Limb (tissue), 2 donors: ENCODE results near the gene CUEDC2.

Source experiments
- DNase-seq, 2 donors: peaks; one replicate each; pipeline ENCODE4 v3.0.0-alpha.2; 2016; ENCODE audit errors: extremely low spot score in 2 of 2

The CUEDC2 gene

DNA sequence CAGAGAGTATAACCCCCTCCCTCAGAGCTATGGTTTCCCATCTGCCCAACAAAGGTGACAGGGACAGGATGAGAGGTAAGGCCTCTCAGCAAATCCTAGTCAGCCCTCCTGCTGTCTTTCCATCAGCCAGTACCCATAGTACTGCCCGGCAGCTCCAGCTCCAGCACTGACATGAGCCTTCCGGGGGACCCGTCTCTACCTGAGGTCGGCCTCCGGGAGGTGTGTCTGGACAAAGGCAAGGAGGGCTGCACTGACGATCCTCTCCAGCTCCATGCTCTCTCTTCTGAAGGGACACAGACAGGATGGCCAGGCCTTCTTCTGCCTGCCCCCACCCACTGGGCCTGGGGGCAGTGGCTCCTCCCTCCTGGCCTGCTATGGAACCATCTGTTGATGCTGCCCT, 7.5 kb downstream of the CUEDC2 start:
- DNase-seq: peak in 1 of 2 donors; percentile 29

DNA sequence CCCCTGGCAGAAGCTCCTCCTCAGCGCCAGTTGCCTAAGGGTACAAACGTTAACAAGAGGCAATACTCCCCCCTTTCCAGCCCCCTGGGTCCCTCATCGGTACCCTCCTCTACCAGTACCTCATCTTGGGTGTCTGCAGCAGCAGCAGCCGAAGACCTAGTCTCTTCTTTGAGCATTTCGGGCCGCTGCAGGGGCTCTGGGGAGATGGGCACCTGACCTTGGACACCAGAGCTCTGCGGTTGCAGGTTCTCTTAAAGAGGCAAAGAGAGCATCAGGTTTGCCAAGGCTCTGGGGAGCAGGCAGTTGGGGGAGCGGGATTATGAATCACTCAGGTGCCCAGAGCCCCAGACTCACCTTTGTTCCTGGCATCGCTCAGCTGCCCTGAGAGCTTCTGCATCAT, 8.2 kb downstream of the CUEDC2 start:
- DNase-seq: no peak

DNA sequence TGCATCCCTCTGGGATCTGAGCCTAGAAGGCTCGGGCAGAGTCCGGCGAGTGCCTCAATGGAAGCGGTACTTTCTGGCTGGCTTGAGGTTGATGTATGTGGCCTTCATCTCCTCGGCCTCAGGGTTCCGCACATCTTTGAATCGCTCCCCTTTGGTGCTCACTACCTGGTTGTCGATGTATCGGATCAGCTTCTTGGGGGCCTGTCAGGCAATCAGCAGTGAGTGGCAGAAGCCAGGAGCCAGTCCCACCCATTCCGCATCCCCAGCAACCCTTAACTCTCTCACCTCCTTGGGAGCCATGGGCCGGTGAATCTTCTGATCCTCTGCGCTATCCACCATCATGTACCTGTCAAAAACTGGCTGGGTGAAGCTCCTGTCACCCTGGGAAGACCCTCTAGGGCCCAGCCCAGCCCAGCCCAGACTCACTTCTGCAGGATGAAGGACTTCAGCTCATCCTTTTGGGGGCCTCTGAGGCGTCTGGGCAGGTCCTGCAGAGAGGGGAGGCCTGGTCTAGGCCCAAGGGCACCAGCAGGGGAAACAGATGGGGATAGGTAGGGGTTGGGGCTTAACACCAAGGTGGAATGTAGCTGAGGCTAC, 8.9 kb downstream of the CUEDC2 start:
- DNase-seq: no peak

DNA sequence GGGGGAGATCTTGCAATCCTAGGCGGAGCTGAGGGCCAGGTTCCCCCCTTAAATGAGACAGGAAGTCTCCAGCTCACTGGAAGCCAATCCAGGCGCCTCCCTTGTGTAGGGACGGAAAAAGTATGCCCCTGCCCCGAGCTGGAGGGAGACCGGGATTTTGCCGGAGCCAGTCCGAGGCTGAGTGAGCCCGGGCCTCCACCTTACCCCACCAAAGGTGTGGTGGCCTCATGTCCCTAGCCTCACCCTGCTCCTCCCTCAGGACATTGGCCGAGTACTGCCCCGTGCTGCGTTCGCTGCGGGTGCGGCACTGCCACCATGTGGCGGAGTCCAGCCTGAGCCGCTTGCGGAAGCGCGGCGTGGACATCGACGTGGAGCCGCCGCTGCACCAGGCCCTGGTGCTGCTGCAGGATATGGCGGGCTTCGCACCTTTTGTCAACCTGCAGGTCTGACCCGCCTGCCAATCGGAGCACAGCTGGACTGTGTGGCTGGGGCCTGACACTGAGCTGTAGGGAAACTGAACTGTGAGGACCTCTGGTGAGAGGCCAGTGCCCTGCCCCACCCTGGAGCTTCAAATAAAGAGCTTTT, 9.7 kb downstream of the CUEDC2 start:
- peak in 1 of 2 donors; percentile 73 for DNase-seq

DNA sequence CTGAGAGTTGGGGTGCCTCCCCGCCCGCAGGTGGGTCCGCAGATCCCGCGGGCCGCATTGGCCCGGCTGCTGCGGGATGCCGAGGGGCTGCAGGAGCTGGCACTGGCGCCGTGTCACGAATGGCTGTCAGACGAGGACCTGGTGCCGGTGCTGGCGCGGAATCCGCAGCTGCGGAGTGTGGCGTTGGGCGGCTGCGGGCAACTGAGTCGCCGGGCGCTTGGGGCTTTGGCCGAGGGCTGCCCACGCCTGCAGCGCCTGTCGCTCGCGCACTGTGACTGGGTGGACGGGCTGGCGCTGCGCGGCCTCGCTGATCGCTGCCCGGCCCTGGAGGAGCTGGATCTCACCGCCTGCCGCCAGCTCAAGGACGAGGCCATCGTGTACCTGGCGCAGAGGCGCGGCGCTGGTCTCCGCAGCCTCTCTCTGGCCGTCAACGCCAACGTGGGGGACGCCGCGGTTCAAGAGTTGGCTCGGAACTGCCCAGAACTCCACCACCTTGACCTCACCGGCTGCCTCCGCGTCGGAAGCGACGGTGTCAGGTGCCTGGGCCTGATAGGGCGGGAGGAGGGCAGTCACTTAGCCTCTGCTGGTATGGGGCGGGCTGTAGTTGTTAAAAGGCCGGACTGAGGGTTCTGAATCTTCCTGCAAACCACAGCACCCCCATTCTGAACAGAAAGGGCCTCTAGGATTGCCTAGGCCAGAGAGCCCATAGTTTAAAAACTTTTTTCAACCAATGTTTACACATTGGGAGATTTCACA, 10.4 kb downstream of the CUEDC2 start:
- DNase-seq: peak in 1 of 2 donors; percentile 40

DNA sequence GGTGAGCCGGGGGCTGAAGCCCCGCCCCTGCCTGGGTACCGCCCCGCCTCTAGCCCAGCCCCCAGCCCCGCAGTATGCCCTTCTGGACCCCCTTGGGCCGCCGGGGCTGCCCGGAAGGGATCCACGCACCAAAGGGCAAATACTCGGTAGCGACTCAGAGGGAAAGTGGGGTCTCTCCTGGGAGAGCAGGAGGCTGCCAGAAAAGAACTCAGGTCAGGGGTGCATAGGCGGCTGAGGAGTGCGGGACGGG, 10.9 kb downstream of the CUEDC2 start:
- no peak for DNase-seq

DNA sequence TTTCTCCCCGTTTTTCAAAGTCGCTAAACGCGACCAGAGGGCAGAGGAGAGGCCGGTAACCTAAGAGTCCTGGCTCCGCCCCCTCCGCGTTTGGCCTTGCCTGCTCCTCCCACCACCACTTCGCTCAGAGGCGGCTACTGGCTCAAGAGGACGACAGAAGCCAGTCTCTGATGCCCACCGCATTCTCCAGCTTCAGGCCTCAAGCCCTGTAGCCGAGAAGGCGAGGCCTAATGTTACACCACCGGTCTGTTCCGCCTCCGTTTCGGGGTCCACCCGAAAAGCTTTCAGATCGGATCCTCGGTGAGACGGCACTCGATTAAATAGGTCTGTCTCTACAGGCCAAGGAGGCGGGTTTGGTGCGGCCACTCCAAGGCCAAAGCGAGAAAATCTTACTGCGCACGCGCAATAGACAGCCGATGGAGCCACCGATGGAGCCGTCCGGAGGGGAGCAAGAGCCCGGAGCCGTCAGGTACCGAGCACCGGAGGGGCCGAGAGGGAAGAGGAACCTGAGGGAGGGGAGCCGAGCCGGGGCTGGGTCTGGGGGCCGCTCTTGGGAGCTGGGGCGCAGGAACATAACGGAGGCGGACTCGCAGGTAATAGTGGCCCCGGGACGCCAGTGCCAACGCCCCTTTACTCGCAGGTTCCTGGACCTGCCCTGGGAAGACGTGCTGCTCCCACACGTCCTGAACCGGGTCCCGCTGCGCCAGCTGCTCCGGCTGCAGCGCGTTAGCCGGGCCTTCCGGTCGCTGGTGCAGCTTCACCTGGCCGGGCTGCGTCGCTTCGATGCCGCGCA, 11.5 kb downstream of the CUEDC2 start, which contains the start of gene FBXL15:
TSS of gene FBXL15 (plus strand) at position 123 of the 793 bp plus-strand sequence. CDS start at position 417, 294 bp downstream.
- peak; percentile 96 to 97 for DNase-seq

DNA sequence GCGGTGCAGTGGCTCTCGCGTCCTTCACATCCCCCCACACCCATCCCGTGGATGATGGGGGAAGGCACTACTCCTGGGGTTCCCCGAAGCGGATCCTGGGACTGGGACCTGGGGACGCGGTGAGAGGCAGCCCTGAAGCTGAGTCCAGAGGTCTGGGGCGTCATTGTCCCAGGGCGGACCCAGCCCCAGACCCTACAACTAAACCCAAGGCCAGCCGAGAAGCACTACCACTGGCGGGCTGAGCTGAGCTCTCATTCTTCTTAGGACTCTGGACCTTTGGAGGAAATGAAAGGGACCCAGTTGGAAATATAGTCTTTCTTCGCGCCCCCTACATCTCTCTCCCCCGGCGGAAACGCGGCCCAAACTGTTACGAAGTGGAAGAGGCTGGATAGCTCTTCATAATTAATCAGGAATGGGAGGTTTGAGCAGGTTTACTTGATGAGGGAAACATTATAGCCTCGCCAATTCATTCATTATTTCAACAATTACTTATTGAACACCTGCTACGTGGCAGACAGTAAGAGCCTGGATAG, 12.1 kb downstream of the CUEDC2 start:
- DNase-seq: no peak

DNA sequence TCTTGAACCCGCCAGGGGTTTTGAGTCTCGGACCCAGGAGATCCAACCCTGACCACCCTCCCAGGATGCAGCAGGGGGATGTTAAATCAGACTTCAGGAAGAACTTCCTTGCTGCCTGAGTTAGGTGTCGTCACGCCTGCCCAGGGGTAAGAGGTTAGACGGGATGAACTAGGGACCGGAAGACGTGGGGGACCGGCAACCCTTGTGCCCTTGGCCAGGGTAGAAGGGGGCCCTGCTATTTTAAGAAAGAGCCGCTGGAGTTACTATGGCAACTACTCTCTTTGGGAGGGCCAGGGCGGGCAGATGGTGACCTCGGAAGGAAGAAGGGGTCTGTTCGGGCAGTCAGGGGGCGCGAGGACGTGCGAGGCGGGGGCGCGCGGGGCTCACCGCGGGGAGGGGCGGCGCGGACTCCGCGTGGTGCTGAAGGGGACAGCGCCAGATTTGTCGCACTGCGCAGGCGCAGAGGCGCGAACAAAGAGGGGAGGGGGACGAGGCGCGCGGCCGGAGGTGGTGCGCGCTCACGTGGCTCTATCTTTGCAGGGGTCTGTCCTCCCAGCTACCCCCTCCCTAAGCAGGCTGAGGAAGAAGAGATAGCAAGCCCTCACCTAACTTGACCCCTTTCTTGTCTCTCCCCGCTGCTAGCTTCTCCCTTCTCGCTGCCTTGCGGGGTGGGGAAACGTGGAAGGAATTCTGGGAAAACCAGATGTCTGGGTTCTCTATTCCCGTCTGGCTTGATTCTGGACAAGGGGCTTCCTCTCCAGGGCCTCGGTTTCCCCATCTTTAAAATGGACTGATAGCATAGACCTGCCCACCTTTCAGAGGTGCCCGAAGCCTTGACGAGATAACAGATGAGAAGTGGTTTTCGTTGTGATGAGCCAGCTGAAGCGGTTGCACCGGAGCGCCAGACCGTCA, 12.8 kb downstream of the CUEDC2 start:
- peak in 1 of 2 donors; percentile 87 for DNase-seq

DNA sequence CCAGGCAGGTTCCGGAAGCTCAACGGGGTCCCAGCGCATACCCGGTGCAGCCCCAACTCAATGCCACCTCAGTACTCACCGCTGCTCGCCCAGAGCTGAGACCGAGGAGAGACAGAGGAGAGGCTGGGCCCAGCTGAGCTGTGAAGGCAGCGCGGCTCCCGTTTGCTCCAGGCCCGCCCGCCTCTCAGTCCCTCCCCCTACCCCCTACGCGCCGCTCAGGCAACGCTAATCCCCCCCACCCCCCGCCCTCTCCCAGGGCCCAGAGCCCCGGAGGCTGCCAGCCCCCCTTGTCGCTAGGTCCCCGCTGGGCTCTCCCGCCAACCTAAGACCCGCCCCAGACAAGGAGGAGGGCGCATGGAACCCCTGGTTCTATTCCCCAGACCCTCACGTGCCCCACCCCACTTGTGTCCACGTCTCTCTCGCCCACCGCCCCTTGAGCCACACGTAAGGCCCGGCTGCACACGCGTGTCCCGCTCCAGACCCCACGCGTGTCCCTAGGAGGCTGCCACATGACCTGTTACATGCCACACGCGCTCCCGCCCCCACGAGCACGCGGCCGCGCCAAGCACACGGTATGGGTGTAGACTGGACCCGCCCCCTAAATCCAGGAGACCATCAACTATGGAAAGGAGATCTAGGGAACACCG, 13.6 kb downstream of the CUEDC2 start, which contains the start of gene PSD:
TSS of gene PSD (minus strand) at position 164 of the 647 bp plus-strand sequence. CDS start 1,747 bp downstream, outside the sequence.
- DNase-seq: peak in 1 of 2 donors; percentile 52

DNA sequence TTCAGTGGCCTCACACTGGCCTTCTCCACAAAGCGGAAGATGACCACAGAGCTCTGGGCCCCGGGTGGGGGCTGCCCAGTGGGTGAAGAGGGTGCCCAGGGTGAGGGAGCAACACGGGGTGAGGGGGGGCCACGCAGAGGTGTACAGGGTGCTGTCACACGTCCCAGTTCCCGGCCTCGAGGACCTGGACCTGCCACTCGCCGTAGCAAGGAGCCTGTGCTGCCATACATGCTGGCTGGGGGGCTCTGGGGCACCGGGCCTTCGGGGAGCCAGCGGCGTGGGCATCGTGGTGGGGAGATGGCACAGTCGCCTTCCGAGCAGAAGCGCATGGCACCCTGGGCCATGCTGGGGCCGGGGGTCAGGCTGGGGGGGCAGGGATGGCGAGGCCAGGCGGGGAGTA, 15.7 kb downstream of the CUEDC2 start:
- DNase-seq: peak in 1 of 2 donors; percentile 23

DNA sequence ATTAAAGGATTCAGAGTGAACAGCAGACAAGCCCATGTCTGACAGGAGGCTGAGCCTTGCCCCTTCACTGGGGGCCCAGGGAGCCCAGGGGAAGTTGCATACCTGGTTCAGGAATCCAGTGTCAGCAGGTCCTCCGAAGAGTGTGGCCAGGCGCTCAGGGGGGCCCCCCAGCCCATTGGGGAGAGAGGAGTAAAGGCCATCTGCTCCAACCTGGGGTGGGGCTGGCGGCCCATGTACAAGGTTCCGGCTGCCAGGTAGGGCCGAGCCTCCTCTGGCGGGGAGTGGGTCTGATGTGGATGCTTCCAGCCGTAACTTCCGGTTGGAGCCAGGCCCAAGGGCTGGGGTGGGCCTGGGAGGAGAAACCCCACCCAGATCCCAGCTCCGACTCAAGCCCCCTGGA, 16.1 kb downstream of the CUEDC2 start:
- DNase-seq: peak in 1 of 2 donors; percentile 29

DNA sequence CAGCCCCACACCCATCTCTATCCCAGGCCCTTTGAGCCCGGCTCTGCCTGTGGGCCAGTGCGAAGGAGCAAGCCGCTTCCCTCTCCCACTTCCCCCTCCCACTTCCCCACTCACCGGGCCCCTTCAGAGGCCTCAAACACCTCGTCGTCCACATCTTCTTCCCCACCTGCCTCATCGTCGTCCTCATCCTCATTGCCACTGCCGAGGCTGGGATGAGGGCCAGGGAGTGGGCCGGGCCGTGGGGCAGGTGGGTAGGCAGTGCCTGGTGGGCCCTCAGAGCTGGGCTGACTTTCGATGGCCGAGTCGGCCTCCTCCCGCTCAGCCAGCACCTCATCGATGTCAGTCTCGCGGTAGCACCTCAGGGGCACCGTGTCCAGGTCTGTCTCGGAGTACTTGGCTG, 17.6 kb downstream of the CUEDC2 start:
- no peak for DNase-seq

DNA sequence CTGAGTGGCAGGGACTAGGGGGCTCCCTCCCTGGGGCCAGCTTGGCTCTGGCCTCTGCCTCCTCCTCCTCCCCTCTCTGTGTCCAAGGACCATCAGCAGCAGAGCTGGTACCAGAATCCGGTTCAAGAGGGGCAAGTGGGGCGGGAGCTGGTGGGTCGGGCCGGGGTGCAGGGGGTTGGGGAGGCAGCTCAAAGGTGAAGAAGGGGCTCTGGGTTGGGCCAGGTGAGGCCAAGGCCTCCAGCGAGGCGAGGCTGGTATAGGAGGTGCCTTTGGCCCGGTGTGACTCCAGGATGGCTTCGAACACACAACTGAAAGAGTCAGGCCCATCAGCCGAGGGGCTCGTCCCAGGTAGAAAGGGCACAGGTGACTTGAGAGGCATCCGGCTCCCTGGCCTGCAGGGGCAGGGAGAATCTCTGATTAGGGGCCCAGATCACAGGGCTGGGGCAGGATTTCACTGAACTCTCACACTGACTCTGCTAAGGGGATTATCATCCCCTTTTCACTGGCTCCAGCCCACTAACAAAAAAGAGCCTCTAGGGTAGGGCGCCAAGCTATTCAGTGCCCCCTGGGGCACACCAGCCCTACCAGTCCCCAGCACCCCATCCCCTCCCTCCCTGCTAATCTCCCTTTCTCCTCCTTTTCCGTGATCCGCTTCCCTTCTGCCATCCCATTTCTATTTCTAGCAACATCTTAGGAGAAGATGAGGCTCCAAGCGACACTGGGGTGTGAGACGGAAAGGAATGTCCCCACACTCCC, 18.4 kb downstream of the CUEDC2 start:
- no peak for DNase-seq

DNA sequence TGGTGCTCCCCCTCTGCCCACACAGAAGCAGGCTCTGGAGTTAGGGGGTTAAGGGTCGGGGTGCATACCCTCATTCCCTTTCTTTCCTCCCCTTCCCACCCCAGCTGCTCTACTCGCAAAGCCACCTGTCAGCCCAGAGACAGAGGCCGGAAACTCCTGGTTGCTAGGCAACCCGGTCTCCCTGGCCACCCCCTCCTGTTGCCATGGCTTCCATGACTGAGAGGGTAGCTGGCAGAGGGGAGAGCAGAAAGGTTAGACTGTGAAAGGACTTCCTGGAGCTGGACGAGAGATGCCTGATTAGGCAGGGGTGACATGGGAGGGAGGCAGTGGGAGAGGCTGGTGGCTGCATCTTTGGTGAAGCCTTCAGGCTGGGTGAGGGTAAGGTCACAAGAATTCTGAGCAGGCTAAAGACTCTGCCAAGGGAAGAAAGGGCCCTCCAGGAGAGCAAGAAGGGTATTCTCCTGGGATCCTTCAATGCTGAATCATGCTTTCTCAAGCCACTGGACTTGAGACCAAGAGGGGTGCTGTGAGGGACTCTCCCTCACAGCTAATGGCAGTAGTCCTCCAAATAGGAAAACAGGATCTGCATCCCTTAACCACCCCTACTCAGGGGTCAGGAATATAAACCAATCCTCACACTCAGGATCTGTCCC, 19.2 kb downstream of the CUEDC2 start:
- peak in 1 of 2 donors; percentile 47 for DNase-seq

DNA sequence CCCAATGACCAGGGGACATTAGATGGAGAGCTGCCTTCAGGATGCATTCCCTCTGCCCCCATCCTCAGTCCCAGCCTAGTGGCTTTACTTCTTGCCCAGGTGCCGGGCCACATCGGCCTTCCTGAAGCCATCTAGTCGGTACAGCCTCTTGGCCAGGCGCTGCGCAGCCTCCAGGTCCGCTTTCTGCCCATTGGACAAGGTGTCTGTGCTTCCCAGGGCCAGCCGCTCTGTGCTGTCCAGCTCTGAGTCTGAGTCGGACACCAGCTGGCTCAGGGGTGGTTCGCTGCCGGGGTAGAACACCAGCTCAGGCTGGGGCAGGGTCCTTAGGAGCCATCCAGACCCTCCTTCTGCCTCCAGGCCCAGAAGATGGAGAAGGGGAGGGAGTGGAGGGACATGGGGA, 20.1 kb downstream of the CUEDC2 start:
- DNase-seq: no peak

DNA sequence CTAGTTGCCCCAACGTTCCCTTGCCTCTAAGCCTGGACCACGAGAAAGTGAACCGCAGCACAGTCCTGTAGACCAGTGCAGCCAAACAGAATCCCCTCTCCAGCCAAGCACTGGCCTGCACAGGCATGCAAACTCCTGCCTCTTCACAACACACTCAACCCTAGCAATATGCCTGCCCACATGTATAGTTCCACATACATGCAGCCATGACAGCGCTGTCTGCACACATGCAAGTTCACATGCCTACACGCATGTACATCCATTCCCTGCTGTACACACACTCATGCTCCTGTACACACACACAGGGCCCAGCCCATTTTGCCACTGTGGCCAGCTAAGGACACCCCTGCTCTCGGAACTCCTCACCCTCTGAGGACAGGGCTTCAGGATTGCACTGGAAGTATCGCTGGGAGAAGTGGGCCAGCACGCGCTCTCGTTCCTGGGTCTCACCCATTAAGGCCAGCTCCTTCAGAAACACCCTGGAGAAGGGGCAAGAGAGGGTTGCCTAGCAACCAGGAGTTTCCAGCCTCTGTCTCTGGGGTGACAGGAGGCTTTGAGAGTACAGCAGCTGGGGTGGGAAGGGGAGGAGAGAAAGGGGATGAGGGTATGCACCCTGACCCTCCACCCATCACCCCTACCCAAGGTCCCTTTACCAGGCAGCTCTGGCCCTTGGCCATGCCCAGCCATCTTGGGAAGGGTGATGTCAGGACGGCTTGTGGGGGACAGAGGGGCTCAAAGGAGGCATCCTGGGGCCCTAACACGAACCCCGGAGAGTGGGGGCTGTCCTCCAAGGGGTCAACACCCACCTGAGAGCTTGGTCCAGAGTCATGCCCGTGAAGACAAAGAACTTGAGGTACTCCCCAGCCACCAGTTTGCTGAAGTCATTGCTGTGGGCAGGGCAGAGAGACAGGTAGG, 20.8 kb downstream of the CUEDC2 start:
- peak in 1 of 2 donors; percentile 26 for DNase-seq
